Neural crest cell (in vitro differentiated cells): ENCODE results near the gene SLC6A6. TPM values are rescaled to one million over a fixed set of nuclear protein-coding genes. Genes with fewer than 3 reads are reported as not detected.
"Not testable (repeated sequence)": the region's sequence is repeated elsewhere in the genome, so short reads cannot be mapped to it uniquely, and the experiment has no call there.

Experiments
- DNase-seq: peaks from one replicate; pipeline ENCODE4 v3.0.0; 2021; ENCODE audit warnings: low read depth, mixed read lengths, low spot score
- H3K27ac Mint-ChIP-seq: one replicate; pipeline ENCODE4 v1.8.0; 2021; ENCODE audit warnings: mild to moderate bottlenecking, mixed read lengths; ENCODE audit not compliant: unreplicated experiment
- H3K27me3 Mint-ChIP-seq: 2 replicates; pipeline ENCODE4 v1.8.0; 2021; ENCODE audit warnings: low read depth, mild to moderate bottlenecking, mixed read lengths
- H3K36me3 Mint-ChIP-seq: 2 replicates; pipeline ENCODE4 v1.8.0; 2021; ENCODE audit warnings: low read depth, mild to moderate bottlenecking, mixed read lengths
- H3K4me1 Mint-ChIP-seq: 2 replicates; pipeline ENCODE4 v1.8.0; 2021; ENCODE audit warnings: mixed read lengths
- H3K4me3 Mint-ChIP-seq: one replicate; pipeline ENCODE4 v1.8.0; 2021; ENCODE audit warnings: mild to moderate bottlenecking, mixed read lengths
- H3K9me3 Mint-ChIP-seq: 2 replicates; pipeline ENCODE4 v1.8.0; 2021; ENCODE audit warnings: mixed read lengths
- total RNA-seq: library from RNA; stranded (reverse); gene quantifications from 2 replicates; pipeline ENCODE4 v1.2.1, GENCODE V29; 2021
- TF ChIP-seq, protein P1 (sequence below): fragments of 200-600 bp; sonication (generic); conservative IDR thresholded peaks from 2 replicates; pipeline ENCODE4 v1.5.0; 2021; ENCODE audit warnings: antibody characterized with exemption, mild to moderate bottlenecking

The SLC6A6 gene
- total RNA-seq, 1 donor from 2014 or later = 33.8 TPM

DNA sequence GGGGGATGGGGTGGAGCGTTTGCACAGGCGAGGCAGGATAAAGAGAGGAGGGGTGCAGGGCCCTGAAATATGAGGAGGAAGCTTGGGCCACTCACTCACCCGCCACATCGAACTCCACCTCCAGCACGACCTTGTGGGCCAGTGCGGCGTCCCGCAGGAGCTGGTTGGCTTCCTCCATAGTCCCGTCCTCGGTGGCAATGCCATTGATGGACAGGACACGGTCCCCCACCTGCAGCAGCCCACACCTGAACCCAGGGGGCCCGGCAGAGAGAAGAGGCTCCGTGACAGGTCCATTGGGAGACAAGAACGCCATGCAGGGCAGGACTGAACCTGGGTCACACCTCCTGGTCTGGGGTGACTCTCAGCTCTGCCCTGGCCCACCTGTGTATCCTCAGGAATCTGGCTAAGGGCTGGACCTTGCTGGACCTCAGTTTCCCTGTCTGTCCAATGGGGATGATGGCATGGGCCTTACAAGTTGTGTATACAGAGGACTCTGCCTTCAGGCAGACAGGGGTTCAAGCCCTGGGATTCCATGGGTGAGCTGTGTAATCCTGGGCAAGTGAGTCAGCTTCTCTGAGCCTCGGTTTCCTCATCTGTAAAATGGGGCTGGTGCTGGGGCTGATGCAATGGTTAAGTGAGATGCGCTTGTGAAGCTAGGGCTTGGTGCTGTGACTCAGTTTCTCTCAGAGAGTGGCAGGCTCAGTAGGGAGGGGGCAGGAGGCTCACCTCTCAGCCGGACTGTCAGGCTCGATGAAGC lies 111.3 kb downstream of the SLC6A6 start:
- Mint-ChIP-seq H3K27me3 (no peaks in the 10 kb centered on the region), H3K36me3 (no peaks in the 10 kb centered on the region), H3K27ac (no peak overlapping the region), H3K9me3 (no peaks in the 10 kb centered on the region), H3K4me3 (no peak overlapping the region), H3K4me1 (peaks cover 12% of the 10 kb centered on the region)
- DNase-seq = no peak
- TF ChIP-seq, protein P1, sequence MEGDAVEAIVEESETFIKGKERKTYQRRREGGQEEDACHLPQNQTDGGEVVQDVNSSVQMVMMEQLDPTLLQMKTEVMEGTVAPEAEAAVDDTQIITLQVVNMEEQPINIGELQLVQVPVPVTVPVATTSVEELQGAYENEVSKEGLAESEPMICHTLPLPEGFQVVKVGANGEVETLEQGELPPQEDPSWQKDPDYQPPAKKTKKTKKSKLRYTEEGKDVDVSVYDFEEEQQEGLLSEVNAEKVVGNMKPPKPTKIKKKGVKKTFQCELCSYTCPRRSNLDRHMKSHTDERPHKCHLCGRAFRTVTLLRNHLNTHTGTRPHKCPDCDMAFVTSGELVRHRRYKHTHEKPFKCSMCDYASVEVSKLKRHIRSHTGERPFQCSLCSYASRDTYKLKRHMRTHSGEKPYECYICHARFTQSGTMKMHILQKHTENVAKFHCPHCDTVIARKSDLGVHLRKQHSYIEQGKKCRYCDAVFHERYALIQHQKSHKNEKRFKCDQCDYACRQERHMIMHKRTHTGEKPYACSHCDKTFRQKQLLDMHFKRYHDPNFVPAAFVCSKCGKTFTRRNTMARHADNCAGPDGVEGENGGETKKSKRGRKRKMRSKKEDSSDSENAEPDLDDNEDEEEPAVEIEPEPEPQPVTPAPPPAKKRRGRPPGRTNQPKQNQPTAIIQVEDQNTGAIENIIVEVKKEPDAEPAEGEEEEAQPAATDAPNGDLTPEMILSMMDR = no peak

DNA sequence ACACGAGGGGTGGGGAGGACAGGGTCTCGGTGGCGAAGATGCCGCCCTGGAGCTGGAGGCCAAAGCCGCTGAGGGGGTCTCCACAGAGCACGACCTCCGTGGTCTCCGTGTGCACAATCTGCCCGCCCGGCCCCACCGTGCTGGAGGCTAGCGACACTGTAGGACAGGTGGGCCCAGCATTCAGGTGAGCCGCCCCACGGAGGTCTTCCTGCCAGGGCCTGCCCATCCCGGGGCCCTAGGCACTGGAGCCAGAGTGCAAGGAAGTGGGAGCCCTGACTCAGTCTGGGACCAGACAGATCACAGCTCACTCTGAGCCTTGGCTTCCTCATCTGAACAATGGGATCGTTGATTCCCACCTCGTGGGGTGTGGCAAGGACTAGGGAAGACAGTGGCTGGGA lies 111.9 kb downstream of the SLC6A6 start:
- H3K36me3 Mint-ChIP-seq = no peaks in the 10 kb centered on the region
- H3K27ac Mint-ChIP-seq = no peak overlapping the region
- TF ChIP-seq, protein P1 = no peak
- H3K27me3 Mint-ChIP-seq = no peaks in the 10 kb centered on the region
- no peaks in the 10 kb centered on the region for H3K9me3 Mint-ChIP-seq
- peaks cover 6% of the 10 kb centered on the region for H3K4me1 Mint-ChIP-seq
- DNase-seq = no peak
- no peak overlapping the region for H3K4me3 Mint-ChIP-seq

DNA sequence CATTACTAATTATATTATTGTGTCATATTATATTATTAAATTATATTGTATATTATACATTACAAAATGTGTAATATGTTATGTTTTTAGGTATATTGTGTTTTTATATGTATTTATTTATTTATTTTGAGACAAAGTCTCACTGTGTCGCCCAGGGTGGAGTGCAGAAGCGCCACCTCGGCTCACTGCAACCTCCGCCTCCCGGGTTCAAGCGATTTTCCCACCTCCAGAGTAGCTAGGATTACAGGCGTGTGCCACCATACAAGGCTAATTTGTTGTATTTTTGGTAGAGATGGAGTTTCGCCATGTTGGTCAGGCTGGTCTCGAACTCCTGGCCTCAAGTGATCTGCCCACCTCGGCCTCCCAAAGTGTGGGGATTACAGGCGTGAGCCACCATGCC lies 113.1 kb downstream of the SLC6A6 start:
- DNase-seq, H3K9me3 Mint-ChIP-seq, H3K27me3 Mint-ChIP-seq, H3K36me3 Mint-ChIP-seq, H3K4me3 Mint-ChIP-seq, H3K4me1 Mint-ChIP-seq, H3K27ac Mint-ChIP-seq: not testable (repeated sequence)

DNA sequence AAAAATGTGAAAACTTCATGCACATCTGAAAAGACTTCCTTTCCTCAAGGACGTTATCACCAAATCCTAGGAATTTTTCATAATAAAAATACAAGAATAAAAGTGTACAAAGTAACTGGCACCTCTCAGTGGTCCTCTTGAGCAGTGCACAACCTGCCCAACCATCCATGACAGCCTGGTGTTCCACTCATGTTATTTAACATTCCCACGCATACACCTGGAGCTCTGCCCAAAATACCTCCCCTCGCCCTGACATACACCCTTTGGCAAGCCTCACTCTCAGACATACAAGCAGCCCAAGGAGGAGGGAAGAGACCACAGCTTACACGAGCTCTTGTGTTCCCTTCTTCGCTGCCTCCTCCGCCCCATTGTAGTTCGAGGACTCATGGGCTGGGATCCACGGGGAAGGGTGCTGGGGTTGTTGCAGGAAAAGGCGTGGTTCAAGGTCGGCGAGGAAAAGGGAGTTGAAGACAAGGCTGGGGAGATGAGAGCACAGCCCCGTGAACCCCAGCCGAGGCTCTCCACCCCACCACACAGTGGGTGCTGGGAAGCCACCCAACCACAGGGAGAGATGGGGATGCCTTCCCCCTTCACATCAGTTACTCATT lies 114.4 kb downstream of the SLC6A6 start:
- H3K36me3 Mint-ChIP-seq = no peaks in the 10 kb centered on the region
- DNase-seq = no peak
- TF ChIP-seq, protein P1 = no peak
- no peaks in the 10 kb centered on the region for H3K27me3 Mint-ChIP-seq
- H3K27ac Mint-ChIP-seq = no peak overlapping the region
- peaks cover 8% of the 10 kb centered on the region for H3K4me1 Mint-ChIP-seq
- H3K9me3 Mint-ChIP-seq = no peaks in the 10 kb centered on the region
- no peak overlapping the region for H3K4me3 Mint-ChIP-seq

DNA sequence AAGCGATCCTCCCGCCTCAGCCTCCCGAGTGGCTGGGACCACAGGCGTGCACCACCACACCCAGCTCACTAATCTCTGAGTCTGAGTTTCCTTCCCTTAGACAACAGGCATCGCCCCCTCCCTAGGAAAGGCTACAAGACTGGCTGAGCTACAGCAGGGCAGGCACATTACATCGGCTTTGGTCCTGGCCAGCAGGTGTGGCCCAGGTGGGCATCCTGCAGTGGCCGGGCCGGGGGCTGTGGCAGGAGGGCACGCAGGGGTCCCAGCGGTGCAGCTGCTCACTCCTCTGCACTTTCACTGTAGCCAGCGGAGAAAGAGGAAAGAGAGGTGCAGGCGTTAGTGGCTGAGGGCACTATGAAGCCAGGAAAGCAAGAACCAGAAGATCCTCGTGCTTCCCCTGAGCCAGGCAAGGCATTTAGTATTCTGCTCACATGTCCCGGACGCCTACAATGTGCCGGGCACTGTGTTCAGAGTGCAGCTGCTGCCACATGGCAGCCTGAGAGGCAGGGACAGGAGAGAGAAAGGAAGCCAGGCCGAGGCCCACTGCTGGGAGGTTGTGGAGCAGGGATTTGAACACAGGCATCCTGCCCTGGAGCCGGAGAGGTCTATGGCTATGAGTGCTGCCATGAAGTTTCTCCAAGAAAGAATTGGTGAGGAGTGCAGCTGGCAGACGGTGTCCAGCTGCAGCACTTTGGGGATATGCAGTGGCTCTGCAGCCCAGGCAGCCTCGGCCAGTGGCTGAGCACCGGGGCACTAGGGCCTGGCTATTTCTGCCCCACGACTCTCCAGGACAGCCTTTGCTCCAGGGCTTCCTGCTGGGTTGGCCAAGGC lies 115.4 kb downstream of the SLC6A6 start:
- no peaks in the 10 kb centered on the region for H3K27me3 Mint-ChIP-seq
- H3K9me3 Mint-ChIP-seq = no peaks in the 10 kb centered on the region

More for the DNA sequence above, 115.4 kb downstream of the SLC6A6 start:
- Mint-ChIP-seq H3K27ac (no peak overlapping the region), H3K36me3 (no peaks in the 10 kb centered on the region), H3K4me1 (peaks cover 5% of the 10 kb centered on the region), H3K4me3 (no peak overlapping the region)
- DNase-seq = no peak
- TF ChIP-seq, protein P1 = no peak
